Stimulated activated CD8-positive, alpha-beta memory T cell treated with anti-CD3 and anti-CD28 coated beads, Interleukin-4, amount 100 ng/mL, for 4 hours (primary cell): ENCODE measurements around the gene MRPL2.

Source experiments
- DNase-seq, 2 donors: peaks; one replicate each; pipeline ENCODE4 v3.0.0-alpha.2; 2020; ENCODE audit warnings: low read depth in 2 of 2, low spot score in 1 of 2

The MRPL2 gene

DNA sequence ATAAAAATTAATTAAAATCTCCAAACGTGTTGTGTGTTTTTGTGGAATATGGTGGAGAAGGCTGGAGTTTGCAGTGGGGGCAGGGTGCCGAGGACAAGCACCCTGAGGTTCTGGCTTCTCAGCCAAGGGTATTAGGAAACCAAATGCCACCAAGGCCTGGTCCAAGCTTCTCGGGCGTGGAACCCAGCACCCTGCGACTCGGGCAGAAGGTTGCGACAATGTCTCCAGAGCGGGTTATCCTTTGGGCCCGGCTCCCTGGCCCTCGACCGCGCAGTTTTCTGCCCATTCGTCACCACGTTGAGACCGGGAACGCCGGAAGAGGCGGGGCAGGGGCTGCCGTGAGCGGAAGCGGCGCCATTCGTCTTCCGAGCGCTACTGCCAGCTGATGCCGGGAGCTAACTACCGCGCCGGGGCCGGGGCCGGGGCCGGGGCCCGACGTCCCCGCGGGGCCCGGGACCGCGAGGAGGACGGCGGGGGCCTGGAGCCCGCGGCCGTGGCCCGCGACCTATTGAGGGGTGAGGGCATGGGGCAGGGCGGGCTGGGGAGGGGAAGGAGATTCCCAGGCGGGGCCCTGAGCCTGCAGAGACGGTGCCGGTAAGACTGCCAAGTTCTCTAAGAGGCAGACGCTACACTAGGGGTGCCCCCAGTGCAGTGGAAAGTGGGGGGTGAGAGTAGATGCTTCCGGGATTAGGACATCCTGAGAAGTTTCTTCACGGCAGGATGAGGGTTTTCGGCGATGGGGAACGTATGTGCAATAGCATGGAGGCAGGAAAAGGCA lies 37.8 kb downstream of the MRPL2 start, which contains the start of gene RRP36:
Gene RRP36, plus strand, starts transcription at position 354 of the 778 bp plus-strand sequence. Its CDS starts 32 bp downstream, at position 386.
- DNase-seq, result peak; percentile 33 to 39

DNA sequence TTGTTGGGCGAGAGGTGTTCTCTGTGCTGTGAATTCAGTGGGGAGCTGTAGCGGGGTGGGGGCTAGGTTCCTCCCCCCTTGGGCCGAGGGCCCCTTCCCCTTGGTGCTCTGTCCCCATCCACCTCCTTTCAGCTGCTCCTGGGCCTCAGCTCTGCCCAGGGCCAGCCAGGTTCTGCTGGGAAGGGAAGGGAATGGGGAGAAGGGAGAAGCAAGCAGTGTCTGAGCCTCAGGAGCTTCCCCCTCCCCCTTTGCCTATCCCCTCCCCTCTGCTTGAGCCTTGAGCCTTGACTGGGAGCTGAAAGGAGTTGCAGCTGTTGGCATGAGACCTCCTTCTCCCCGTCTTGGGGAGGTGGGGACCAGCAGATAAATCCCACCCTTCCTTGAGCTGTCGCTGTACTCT lies 38.4 kb downstream of the MRPL2 start:
- no peak for DNase-seq

- no peak for DNase-seq
These were observed 39.1 kb downstream of the MRPL2 start for GRCh38 chr6:43020052-43020705.

DNA sequence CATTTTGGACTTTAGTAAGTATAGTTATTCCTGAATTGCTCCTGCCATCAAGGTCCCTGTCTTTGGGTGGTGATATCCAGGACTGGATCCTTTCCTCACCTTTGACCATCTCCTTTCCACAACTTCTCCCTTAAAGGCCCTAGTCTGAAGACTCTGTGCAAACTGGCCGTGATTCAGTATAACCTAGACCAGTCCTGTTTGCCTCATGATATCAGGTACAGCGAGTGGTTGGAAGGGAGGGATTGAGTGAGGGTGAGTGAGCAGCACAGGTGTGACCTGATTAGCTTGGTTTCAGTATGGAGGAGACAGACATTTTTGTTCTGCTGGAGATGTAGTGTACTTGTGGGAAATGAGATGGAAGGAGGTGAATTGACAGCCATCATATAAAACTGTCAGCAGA lies 40.1 kb downstream of the MRPL2 start:
- DNase-seq, result no peak

DNA sequence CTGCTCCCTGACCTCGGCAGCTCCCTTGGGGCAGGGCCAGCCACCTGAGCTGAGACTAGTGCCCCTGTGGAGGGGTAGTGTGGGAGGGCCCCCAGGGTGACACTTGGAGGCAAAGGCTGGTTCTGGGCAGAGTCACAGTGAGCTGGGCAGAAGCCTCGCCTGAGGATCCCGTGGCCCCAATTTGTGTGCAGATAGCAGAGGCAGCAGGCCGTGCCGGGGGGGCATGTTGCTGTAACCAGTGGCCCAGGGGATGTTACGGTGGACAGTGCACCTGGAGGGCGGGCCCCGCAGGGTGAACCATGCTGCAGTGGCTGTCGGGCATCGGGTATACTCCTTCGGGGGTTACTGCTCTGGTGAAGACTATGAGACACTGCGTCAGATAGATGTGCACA lies 42.3 kb downstream of the MRPL2 start:
- DNase-seq, result no peak

DNA sequence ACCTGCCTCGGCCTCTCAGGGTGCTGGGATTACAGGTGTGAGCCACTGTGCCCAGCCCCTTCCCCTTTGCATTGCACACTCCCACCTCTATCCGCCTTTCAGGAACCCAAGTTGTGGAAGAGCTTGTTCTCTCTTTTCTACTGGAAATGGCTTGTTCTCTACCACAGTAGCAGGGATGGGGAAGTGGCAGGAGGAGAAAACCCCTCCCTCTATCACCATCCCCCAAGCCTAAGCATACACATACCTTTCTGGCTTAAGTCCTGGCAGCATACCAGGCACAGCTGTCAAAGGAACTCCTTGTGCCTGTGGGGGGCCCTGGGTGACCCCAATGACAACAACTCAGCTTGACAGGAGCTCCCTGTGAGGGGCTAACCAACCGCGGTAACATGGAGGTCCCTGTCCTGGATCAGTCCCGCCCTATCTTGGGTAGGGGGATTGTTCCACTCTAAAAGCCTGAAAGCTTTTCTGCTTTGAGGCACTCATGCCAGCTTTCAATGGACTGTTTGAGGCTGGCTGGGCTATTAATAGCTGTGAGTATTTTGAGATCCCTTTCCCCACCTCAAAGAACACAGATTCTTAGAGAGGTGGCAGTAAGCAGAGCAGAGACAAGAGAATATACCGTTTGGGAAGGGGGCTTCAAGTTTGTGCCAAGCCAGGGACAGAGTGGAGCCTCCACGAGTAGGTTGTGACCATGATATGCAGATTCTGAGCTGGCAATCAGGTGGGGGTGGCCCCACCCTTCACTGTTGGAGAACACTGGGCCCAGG lies 42.9 kb downstream of the MRPL2 start:
- no peak for DNase-seq

DNA sequence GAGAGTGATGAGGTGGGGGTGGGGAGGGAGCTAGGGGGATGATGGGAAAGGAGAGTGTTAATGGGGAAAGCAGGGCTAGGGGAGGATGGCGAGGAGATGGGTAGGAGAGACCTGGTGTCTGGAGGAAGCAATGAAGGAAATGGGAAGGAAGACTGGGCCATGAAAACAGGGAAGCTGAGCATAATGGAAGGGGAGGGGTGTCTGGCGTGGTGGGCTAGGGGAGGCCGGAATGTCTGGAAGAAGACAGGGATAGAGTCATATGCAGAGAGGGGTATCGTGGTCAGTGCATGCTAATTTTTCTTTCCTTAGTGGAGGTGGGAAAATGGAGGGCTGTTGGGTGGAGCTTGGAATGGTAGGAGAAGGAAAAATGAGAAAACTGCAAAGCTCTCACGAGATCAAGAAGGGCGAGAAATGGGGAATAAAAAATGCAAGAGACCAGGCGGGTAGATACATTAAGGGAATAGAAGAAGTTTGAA lies 44.8 kb downstream of the MRPL2 start:
- no peak for DNase-seq

DNA sequence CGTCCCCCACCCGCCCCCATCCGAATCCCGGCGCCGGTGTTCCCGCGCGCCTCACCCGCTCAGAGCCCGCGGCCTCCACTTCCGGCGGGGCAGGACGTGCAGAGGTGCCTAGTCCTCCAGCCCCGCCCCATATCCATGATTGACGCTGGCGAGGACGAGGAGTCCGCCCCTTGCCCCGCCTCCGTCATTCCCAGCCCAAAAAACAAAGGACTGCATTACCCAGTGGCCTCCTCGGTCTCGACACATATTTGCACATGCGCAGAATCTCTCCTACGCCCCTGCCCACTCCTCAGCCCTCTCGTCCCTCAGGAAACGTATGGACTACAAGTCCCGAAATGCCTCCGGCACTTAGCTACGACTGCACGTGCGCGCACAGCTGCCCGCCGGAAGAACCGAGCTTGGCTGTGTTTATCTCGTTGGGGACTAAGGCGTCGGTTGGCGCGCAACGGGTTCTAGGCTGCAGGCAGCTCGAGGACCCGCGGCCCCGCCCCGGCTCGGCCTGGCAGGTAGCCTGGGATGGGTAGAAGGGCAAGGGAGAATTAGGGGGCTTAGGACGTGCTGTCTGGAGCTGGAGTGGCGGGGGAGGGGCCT lies 45.3 kb downstream of the MRPL2 start, which contains the start of the genes KLHDC3 and MEA1:
Gene KLHDC3, plus strand, starts transcription at position 407 of the 591 bp plus-strand sequence. CDS start 2,944 bp downstream, outside the sequence.
Gene MEA1, minus strand, starts transcription at position 104 of the 591 bp plus-strand sequence. CDS start 133 bp downstream, outside the sequence.
- peak; percentile 97 to 98 for DNase-seq

DNA sequence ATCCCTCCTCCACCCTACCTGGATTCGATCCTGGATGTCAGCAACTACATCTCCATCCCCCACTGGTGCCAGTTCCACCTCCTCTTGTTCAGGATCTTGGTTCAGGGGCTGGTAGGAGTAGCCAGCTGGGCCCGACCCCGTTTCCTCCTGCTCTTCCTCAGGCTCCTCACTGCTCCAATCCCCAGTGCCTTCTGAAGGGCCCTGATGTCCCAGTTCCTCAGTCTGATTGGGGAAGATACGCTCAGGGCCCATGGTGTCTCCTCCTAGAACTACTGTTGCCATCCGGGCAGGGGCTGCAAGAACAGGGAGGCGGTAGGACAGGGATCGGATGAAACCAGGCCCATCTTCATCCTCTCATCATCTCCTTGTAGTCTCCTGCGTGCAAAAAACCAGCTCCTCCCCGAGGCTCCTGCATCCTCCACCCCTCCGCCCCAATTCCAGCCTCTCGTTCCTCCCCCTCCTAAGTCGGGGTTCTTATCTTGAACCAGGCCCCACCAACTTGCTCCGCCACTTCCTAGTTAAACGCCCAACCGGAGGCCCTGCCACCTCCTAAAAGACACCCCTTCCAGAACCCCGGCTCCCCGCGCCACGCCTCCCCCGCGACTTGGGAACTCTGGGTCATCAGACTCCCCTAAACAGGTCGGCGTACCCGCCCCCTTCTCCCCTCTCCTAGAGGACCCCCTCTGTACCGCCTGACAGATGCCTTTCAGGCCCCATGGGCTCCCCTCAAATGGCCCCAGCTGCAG lies 46.0 kb downstream of the MRPL2 start:
- DNase-seq, result no peak

DNA sequence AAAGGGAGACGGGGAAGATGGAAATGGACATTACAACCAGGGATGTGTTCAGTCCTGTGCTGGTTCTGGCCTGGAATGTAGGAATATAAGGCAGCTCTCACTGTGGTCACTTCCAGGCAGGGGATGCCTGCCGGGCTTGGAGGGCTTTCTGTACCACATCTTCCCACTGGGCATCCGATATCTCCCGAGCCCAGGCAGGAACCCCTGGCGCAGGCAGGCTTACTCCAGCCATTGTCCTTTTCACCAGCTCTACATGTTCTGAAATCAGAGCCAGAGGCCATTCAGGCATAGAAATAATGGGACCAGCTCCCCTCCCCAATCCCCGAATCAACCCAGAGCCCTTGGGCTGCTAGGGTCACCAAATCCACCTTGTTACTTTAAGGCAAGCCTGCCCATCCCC lies 46.9 kb downstream of the MRPL2 start:
- no peak for DNase-seq

DNA sequence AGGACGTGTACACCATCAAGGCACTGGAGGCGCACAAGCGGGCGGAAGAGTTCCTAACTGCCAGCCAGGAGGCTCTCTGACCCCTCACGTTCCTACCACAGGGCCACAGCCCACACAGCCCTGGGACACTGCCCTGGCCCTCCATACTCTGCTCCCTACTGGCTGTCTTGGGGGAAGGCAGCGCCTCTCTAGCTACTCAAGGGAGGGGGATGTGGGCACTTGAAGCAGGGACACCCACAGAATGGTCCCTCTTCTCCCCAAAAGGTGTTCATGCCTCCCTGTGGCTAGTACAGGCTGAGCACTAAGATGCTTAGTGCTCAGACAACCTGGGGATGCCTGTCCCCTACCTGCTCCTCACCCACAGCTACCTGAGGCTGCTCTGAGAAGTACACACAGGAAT lies 48.0 kb downstream of the MRPL2 start:
- DNase-seq, result no peak

GRCh38 chr6:43009124-43009523 lies 50.1 kb downstream of the MRPL2 start:
- DNase-seq, result no peak

DNA sequence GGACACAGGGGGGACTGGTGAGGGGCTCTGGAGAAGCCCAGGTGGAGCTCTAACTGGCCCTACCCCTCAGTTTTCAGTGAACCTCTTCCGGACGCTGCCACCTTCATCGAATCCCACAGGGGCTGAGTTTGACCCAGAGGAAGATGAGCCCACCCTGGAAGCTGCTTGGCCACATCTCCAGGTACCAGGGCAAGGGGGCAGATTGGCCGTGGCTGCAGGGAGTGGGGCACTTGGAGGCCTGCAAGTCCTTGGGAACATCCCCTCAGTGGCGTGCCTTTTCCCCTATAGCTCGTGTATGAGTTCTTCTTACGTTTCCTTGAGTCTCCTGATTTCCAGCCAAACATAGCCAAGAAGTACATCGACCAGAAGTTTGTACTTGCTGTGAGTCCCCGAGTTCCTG lies 52.1 kb downstream of the MRPL2 start:
- DNase-seq, result no peak

DNA sequence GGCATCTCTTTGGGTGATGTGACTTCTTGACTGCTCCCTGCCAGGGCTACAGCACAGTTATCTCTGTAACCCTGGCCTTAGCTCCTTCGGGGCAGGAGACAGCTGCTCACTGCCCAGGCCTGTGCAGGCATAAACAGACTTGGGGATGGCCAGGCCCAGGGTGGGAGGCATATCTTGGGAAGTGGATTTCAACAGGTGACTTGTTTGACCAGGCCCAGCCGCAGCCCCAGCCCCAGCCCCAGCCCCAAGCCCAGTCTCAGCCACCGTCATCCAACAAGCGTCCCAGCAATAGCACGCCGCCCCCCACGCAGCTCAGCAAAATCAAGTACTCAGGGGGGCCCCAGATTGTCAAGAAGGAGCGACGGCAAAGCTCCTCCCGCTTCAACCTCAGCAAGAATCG lies 53.0 kb downstream of the MRPL2 start:
- DNase-seq, result no peak

- DNase-seq, result no peak
These were observed 53.4 kb downstream of the MRPL2 start for GRCh38 chr6:43005844-43006243.
